Osteocyte (in vitro differentiated cells): ENCODE results near the gene WDR17. TPM values are rescaled to one million over a fixed set of nuclear protein-coding genes. Genes with fewer than 3 reads are reported as not detected.

Experiments
- DNase-seq: peaks from one replicate; pipeline ENCODE4 v3.0.0; 2021; ENCODE audit warnings: mixed read lengths; ENCODE audit not compliant: unreplicated experiment; ENCODE audit errors: extremely low spot score
- H3K27ac Mint-ChIP-seq: one replicate; pipeline ENCODE4 v1.8.0; 2021; ENCODE audit warnings: mild to moderate bottlenecking, mixed read lengths; ENCODE audit not compliant: unreplicated experiment
- H3K27me3 Mint-ChIP-seq: one replicate; pipeline ENCODE4 v1.8.0; 2021; ENCODE audit warnings: mixed read lengths; ENCODE audit not compliant: unreplicated experiment
- H3K36me3 Mint-ChIP-seq: one replicate; pipeline ENCODE4 v1.8.0; 2021; ENCODE audit warnings: mixed read lengths; ENCODE audit not compliant: unreplicated experiment
- H3K4me1 Mint-ChIP-seq: one replicate; pipeline ENCODE4 v1.8.0; 2021; ENCODE audit warnings: mixed read lengths; ENCODE audit not compliant: unreplicated experiment
- H3K4me3 Mint-ChIP-seq: one replicate; pipeline ENCODE4 v1.8.0; 2021; ENCODE audit warnings: mild to moderate bottlenecking, moderate library complexity, mixed read lengths; ENCODE audit not compliant: unreplicated experiment
- H3K9me3 Mint-ChIP-seq: one replicate; pipeline ENCODE4 v1.8.0; 2021; ENCODE audit warnings: mixed read lengths; ENCODE audit not compliant: unreplicated experiment
- CTCF ChIP-seq: fragments of 200-600 bp; sonication (generic); IDR thresholded peaks from 2 replicates; pipeline ENCODE4 v1.5.0; 2021; ENCODE audit warnings: antibody characterized with exemption, mild to moderate bottlenecking, moderate library complexity
- total RNA-seq: library from RNA; stranded (reverse); gene quantifications from 2 replicates; pipeline ENCODE4 v1.2.1, GENCODE V29; 2021

WDR17 gene
- total RNA-seq, 1 donor from 2014 or later: 0.67 TPM

- no peak for DNase-seq
- no peak for TF ChIP-seq CTCF
- Mint-ChIP-seq H3K4me1 (no peaks in the 10 kb centered on the region), H3K27me3 (no peaks in the 10 kb centered on the region), H3K9me3 (no peaks in the 10 kb centered on the region), H3K4me3 (no peak overlapping the region), H3K27ac (no peak overlapping the region), H3K36me3 (no peaks in the 10 kb centered on the region)
Measured at GRCh38 chr4:176153124-176153523, 87.5 kb downstream of the WDR17 start.

GRCh38 chr4:176156656-176157055 is 91.0 kb downstream of the WDR17 start:
- H3K36me3 Mint-ChIP-seq: no peaks in the 10 kb centered on the region
- no peaks in the 10 kb centered on the region for H3K4me1 Mint-ChIP-seq
- DNase-seq: no peak
- no peaks in the 10 kb centered on the region for H3K27me3 Mint-ChIP-seq
- no peaks in the 10 kb centered on the region for H3K9me3 Mint-ChIP-seq
- H3K27ac Mint-ChIP-seq: no peak overlapping the region
- no peak for TF ChIP-seq CTCF
- no peak overlapping the region for H3K4me3 Mint-ChIP-seq

GRCh38 chr4:176163041-176163440 is 97.4 kb downstream of the WDR17 start:
- DNase-seq: no peak
- H3K27me3 Mint-ChIP-seq: no peaks in the 10 kb centered on the region
- H3K27ac Mint-ChIP-seq: no peak overlapping the region
- H3K4me3 Mint-ChIP-seq: no peak overlapping the region
- H3K4me1 Mint-ChIP-seq: no peaks in the 10 kb centered on the region
- TF ChIP-seq CTCF: no peak
- H3K36me3 Mint-ChIP-seq: no peaks in the 10 kb centered on the region
- no peaks in the 10 kb centered on the region for H3K9me3 Mint-ChIP-seq

- no peak for DNase-seq
Measured at GRCh38 chr4:176185051-176185450, 119.4 kb downstream of the WDR17 start.

GRCh38 chr4:176186067-176186466 is 120.4 kb downstream of the WDR17 start:
- H3K4me3 Mint-ChIP-seq: no peak overlapping the region
- no peak overlapping the region for H3K27ac Mint-ChIP-seq
- no peak for TF ChIP-seq CTCF
- H3K36me3 Mint-ChIP-seq: no peaks in the 10 kb centered on the region
- no peaks in the 10 kb centered on the region for H3K9me3 Mint-ChIP-seq
- no peak for DNase-seq
- H3K27me3 Mint-ChIP-seq: no peaks in the 10 kb centered on the region
- H3K4me1 Mint-ChIP-seq: no peaks in the 10 kb centered on the region

More at GRCh38 chr4:176185051-176185450, 119.4 kb downstream of the WDR17 start:
- Mint-ChIP-seq H3K27ac (no peak overlapping the region), H3K4me1 (no peaks in the 10 kb centered on the region), H3K27me3 (no peaks in the 10 kb centered on the region), H3K4me3 (no peak overlapping the region), H3K36me3 (no peaks in the 10 kb centered on the region), H3K9me3 (no peaks in the 10 kb centered on the region)
- TF ChIP-seq CTCF: no peak
